Measurements from ENCODE around the gene COX18. TPM values are rescaled to one million over a fixed set of nuclear protein-coding genes. Genes with fewer than 3 reads are reported as not detected.

COX18 gene
- 19.6 and 26.4 TPM in 2 replicates for total RNA-seq

- peak within 1 kb of the TSS; percentile 78 for H3K4me3 ChIP-seq (ENCODE audit: low read depth, low read length)
- peak; percentile 86 for DNase-seq (ENCODE audit: low read depth)
- TF ChIP-seq CTCF (conservative IDR thresholded peaks at IDR 0.05; ENCODE audit: low read depth, low read length): no peak
Measured at GRCh38 chr4:73069338-73070073, at the start of gene COX18. COX18 (minus strand) TSS chr4:73069716; CDS start chr4:73069649, 67 bp downstream.

- no peak overlapping the region for H3K4me3 ChIP-seq (ENCODE audit: low read depth, low read length)
- no peak for DNase-seq (ENCODE audit: low read depth)
- no peak for TF ChIP-seq CTCF (conservative IDR thresholded peaks at IDR 0.05; ENCODE audit: low read depth, low read length)
Measured at GRCh38 chr4:73109493-73109892, 40.0 kb upstream of the COX18 start.

GRCh38 chr4:73104695-73105094 lies 35.2 kb upstream of the COX18 start:
- DNase-seq (ENCODE audit: low read depth): no peak
- no peak for TF ChIP-seq CTCF (conservative IDR thresholded peaks at IDR 0.05; ENCODE audit: low read depth, low read length)
- no peak overlapping the region for H3K4me3 ChIP-seq (ENCODE audit: low read depth, low read length)

- peak; percentile 23 for DNase-seq (ENCODE audit: low read depth)
- no peak for TF ChIP-seq CTCF (conservative IDR thresholded peaks at IDR 0.05; ENCODE audit: low read depth, low read length)
- no peak overlapping the region for H3K4me3 ChIP-seq (ENCODE audit: low read depth, low read length)
Measured at GRCh38 chr4:73103799-73104503, 34.4 kb upstream of the COX18 start.

GRCh38 chr4:73099143-73099542 lies 29.6 kb upstream of the COX18 start:
- DNase-seq (ENCODE audit: low read depth): no peak
- TF ChIP-seq CTCF (conservative IDR thresholded peaks at IDR 0.05; ENCODE audit: low read depth, low read length): no peak

GRCh38 chr4:73098713-73099112 lies 29.2 kb upstream of the COX18 start:
- no peak overlapping the region for H3K4me3 ChIP-seq (ENCODE audit: low read depth, low read length)
- no peak for TF ChIP-seq CTCF (conservative IDR thresholded peaks at IDR 0.05; ENCODE audit: low read depth, low read length)
- no peak for DNase-seq (ENCODE audit: low read depth)

More at GRCh38 chr4:73099143-73099542, 29.6 kb upstream of the COX18 start:
- H3K4me3 ChIP-seq (ENCODE audit: low read depth, low read length): no peak overlapping the region
